B cell (primary cell): ENCODE data around the gene CEBPB.

Source experiments
- CTCF ChIP-seq: fragments of 200-600 bp; IDR thresholded peaks from one replicate; pipeline ENCODE4 v1.8.0; 2022; ENCODE audit warnings: antibody characterized with exemption, mild to moderate bottlenecking
- EZH2 ChIP-seq: IDR thresholded peaks from 2 replicates; pipeline ENCODE4 v1.6.1; 2012; ENCODE audit warnings: borderline replicate concordance, low read depth, mild to moderate bottlenecking, moderate library complexity, low read length; ENCODE audit not compliant: insufficient read depth, poor library complexity, severe bottlenecking

- TF ChIP-seq CTCF (no peak), EZH2 (no peak)
Measured at GRCh38 chr20:50231854-50232253, 41.2 kb downstream of the CEBPB start.
